H7 (cell line): ENCODE data around the gene GRIK2. TPM values are rescaled to one million over a fixed set of nuclear protein-coding genes. Genes with fewer than 3 reads are reported as not detected.
"Not testable (repeated sequence)": the region's sequence is repeated elsewhere in the genome, so short reads cannot be mapped to it uniquely, and the experiment has no call there.

Experiments
- DNase-seq: peaks from one replicate; pipeline ENCODE4 v3.0.0; 2012
- H3K27me3 ChIP-seq: 2 replicates; pipeline ENCODE4 v1.6.0; 2011; ENCODE audit warnings: mild to moderate bottlenecking, low read length; ENCODE audit not compliant: control insufficient read depth, insufficient read depth
- H3K36me3 ChIP-seq: replicated peaks from 2 replicates; pipeline ENCODE4 v1.5.1; 2011; ENCODE audit warnings: low read length; ENCODE audit not compliant: control insufficient read depth, insufficient read depth
- H3K4me3 ChIP-seq: 2 replicates; pipeline ENCODE4 v1.5.1; 2011; ENCODE audit warnings: low read depth, mild to moderate bottlenecking, control low read depth, low read length, moderate library complexity; ENCODE audit not compliant: insufficient read depth
- total RNA-seq: library from RNA; depleted of rRNA; stranded (reverse); fragments of >200 nt; shearing (Covaris generic); gene quantifications from 2 replicates; pipeline ENCODE4 v1.2.3, GENCODE V29; 2014; rRNA removed

Gene GRIK2
- 0.76 and 1.2 TPM in 2 replicates for total RNA-seq

DNA sequence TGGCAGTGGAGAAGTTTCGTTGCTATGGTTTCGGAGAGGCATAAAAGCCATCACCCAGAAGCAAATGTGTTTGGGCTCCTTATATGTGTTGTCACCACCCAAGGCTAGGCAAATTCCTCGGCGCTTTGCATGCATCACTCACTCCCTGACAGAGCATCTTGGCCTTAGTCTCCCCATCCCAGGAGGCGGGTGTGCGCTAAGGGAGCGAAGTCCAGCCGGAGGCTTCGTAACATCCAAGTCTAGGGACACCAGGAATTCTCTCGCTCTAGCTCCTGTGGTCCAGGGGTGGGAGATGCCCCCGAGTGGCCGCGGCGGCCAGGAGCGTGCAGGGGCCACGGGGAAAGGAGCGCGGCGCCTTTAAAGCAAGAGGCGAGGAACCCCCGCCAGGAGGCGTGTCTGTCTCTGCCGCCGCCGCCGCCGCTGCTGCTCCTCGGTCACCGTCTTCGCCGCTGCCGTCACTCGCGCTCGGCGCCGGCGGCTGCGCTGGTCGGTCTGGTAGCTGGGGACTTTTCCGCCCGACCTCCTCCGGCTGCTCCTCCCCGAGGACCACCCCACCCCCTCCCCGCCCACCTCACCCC, at the start of gene GRIK2:
GRIK2 (plus strand) TSS at position 458 of the 578 bp plus-strand sequence.
- no peaks in the 10 kb centered on the region for H3K36me3 ChIP-seq
- DNase-seq = peak; percentile 79
- peak within 1 kb of the TSS; percentile 55 for H3K4me3 ChIP-seq
- H3K27me3 ChIP-seq = peaks cover 45% of the 10 kb centered on the region

- H3K4me3 ChIP-seq = no peak overlapping the region
- no peaks in the 10 kb centered on the region for H3K27me3 ChIP-seq
- no peaks in the 10 kb centered on the region for H3K36me3 ChIP-seq
- DNase-seq = no peak
Measured at GRCh38 chr6:101344885-101345284, 48.6 kb upstream of the GRIK2 start.

GRCh38 chr6:101348816-101349215, 44.7 kb upstream of the GRIK2 start:
- no peak overlapping the region for H3K4me3 ChIP-seq
- no peak for DNase-seq
- H3K36me3 ChIP-seq = no peaks in the 10 kb centered on the region
- no peaks in the 10 kb centered on the region for H3K27me3 ChIP-seq

DNA sequence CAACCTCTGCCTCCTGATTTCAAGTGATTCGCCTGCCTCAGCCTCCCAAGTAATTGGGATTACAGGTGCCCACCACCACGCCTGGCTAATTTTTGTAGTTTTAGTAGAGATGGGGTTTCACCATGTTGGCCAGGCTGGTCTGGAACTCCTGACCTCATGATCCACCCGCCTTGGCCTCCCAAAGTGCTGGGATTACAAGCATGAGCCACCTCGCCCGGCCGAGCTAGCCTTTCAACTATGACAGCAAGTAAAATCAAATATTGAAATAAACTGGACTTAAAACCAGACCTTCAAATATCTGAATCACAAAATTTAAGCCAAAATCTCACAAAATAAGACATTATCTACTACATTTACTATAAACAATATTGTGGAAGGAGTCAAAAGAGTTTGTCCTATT, 42.9 kb upstream of the GRIK2 start:
- H3K27me3 ChIP-seq, H3K36me3 ChIP-seq, H3K4me3 ChIP-seq, DNase-seq: not testable (repeated sequence)

- no peak for DNase-seq
- Histone ChIP-seq H3K4me3 (no peak overlapping the region), H3K27me3 (no peaks in the 10 kb centered on the region), H3K36me3 (no peaks in the 10 kb centered on the region)
Measured at GRCh38 chr6:101351173-101351572, 42.3 kb upstream of the GRIK2 start.

DNA sequence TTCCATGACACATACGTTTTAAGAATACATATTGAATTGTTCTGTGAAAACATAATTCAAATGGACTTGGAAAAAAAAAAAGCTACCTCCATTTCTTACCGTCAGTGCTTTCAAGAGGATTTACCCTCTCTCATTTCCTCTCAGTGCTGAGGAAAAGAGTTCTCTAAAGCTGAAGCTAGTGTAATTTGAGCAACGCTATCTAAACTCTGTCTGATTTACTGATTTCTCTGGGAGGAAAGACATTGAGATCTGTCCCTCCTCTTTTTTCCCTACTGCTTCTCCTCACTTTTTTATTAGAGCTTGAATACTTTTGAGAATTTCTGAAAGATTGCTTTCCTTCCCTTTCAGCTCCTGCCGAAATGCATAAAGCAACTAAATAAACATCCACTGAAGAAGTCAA, 41.2 kb upstream of the GRIK2 start:
- H3K36me3 ChIP-seq = no peaks in the 10 kb centered on the region
- H3K27me3 ChIP-seq = no peaks in the 10 kb centered on the region
- DNase-seq = no peak
- no peak overlapping the region for H3K4me3 ChIP-seq

- Histone ChIP-seq H3K36me3 (no peaks in the 10 kb centered on the region), H3K4me3 (no peak overlapping the region), H3K27me3 (no peaks in the 10 kb centered on the region)
- DNase-seq = no peak
Measured at GRCh38 chr6:101365181-101365580, 28.3 kb upstream of the GRIK2 start.

- Histone ChIP-seq H3K27me3 (no peaks in the 10 kb centered on the region), H3K4me3 (no peak overlapping the region), H3K36me3 (no peaks in the 10 kb centered on the region)
- no peak for DNase-seq
Measured at GRCh38 chr6:101379926-101380325, 13.6 kb upstream of the GRIK2 start.

DNA sequence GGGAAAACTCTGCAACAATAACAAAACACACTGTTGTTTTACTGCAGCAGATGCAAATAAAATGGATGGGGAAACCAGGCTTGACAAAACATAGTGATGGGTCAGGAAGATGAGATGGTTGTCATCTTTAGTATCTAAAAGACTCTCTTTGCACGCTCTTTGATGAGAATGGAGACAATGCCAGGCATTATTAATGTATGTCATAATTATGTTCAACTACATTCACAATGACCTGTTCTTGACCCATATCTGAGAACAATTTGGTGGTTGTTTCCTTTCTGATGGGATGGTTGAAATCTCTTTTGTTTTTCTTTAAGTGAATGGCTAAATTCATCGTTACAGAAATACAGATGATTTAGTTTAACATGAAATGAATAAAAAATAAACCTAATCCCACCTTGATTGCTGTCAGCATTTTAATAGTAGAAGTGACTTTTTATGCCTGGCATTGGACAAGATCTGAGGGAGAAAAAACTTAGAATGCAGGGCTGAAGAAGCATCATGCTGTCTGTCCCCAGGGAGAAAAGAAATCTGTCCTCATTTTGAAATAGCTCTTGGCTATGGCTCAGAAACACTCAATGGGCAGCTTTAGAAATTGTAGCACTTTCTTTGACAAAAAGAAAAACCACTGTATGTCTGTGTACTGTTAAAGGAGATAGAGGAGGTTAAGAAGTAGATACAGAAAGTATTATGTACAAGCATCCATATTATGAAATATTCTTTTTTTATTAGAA, 12.4 kb upstream of the GRIK2 start:
- Histone ChIP-seq H3K4me3 (no peak overlapping the region), H3K36me3 (no peaks in the 10 kb centered on the region), H3K27me3 (no peaks in the 10 kb centered on the region)
- no peak for DNase-seq

- H3K27me3 ChIP-seq, DNase-seq, H3K4me3 ChIP-seq, H3K36me3 ChIP-seq: not testable (repeated sequence)
Measured at GRCh38 chr6:101383747-101384146, 9.8 kb upstream of the GRIK2 start.

GRCh38 chr6:101386982-101387381, 6.5 kb upstream of the GRIK2 start:
- H3K27me3 ChIP-seq = peaks cover 8% of the 10 kb centered on the region
- H3K4me3 ChIP-seq = no peak overlapping the region
- DNase-seq = no peak

GRCh38 chr6:101391772-101392585, 1.5 kb upstream of the GRIK2 start:
- Histone ChIP-seq H3K4me3 (peak overlapping the region; percentile 55), H3K36me3 (no peaks in the 10 kb centered on the region), H3K27me3 (peaks cover 40% of the 10 kb centered on the region)
- peak; percentile 57 for DNase-seq

More at GRCh38 chr6:101386982-101387381, 6.5 kb upstream of the GRIK2 start:
- no peaks in the 10 kb centered on the region for H3K36me3 ChIP-seq

GRCh38 chr6:101392586-101393230, 800 bp upstream of the GRIK2 start:
- Histone ChIP-seq H3K36me3 (no peaks in the 10 kb centered on the region), H3K4me3 (peak overlapping the region; percentile 55), H3K27me3 (peaks cover 40% of the 10 kb centered on the region)
- DNase-seq = peak; percentile 46

GRCh38 chr6:101393829-101394251, 332 bp downstream of the GRIK2 start:
- DNase-seq = no peak
- H3K27me3 ChIP-seq = peaks cover 50% of the 10 kb centered on the region
- no peaks in the 10 kb centered on the region for H3K36me3 ChIP-seq

More at GRCh38 chr6:101393829-101394251, 332 bp downstream of the GRIK2 start:
- peak overlapping the region; percentile 55 for H3K4me3 ChIP-seq
